HEK293 (cell line): ENCODE data around the gene EIF2A.

Experiments used
- CTCF ChIA-PET: fragments of 350-600 bp; formaldehyde crosslinking; extraction: SDS; loops from one replicate; lab custom pipeline; 2021; ENCODE audit warnings: antibody characterized with exemption; lab: Yijun Ruan, JAX
- POLR2A ChIA-PET: fragments of 300-600 bp; formaldehyde crosslinking; extraction: SDS; loops from one replicate; lab custom pipeline; 2020; ENCODE audit warnings: antibody characterized with exemption, inconsistent platforms; lab: Yijun Ruan, JAX
- H3K27ac ChIP-seq: fragments of 200-500 bp; sonication (Bioruptor generic); 2 replicates; pipeline ENCODE4 v1.5.1; 2014; ENCODE audit warnings: low read depth, low read length, control low read depth, inconsistent platforms; ENCODE audit errors: extremely low read depth
- H3K36me3 ChIP-seq, 2 experiments: fragments of 200-500 bp in 1 of 2; sonication (Bioruptor generic) in 1 of 2; 1 replicate in 1 of 2; 2 replicates in 1 of 2; pipeline ENCODE4 v1.5.1; 2014 to 2017; ENCODE audit warnings: inconsistent platforms in 2 of 2, low read length in 2 of 2; ENCODE audit not compliant: control insufficient read depth in 2 of 2, insufficient read depth in 1 of 2
- H3K4me1 ChIP-seq: fragments of 200-500 bp; sonication (Bioruptor generic); 2 replicates; pipeline ENCODE4 v1.5.1; 2014; ENCODE audit warnings: mild to moderate bottlenecking, low read length, inconsistent platforms; ENCODE audit not compliant: control insufficient read depth, insufficient read depth
- H3K4me3 ChIP-seq: 2 replicates; pipeline ENCODE4 v1.5.1; 2011; ENCODE audit warnings: low read depth, mild to moderate bottlenecking, control low read depth, low read length, moderate library complexity
- H3K9me3 ChIP-seq: fragments of 200-500 bp; sonication (Bioruptor generic); 2 replicates; pipeline ENCODE4 v1.5.1; 2014; ENCODE audit warnings: low read depth, low read length, inconsistent platforms; ENCODE audit not compliant: control insufficient read depth, insufficient read depth
- FEZF1 ChIP-seq: fragments of 450-650 bp; formaldehyde crosslinking; IDR thresholded peaks from 2 replicates; pipeline ENCODE4 v1.5.1; 2016; ENCODE audit warnings: missing biosample characterization, missing genetic modification characterization
- GLIS2 ChIP-seq: fragments of 450-650 bp; formaldehyde crosslinking; IDR thresholded peaks from 2 replicates; pipeline ENCODE4 v1.5.1; 2016; ENCODE audit warnings: missing biosample characterization, missing genetic modification characterization
- HOXA7 ChIP-seq: sonication (generic); formaldehyde crosslinking; IDR thresholded peaks from 2 replicates; pipeline ENCODE4 v1.8.1; 2022; ENCODE audit warnings: missing genetic modification reagents, borderline replicate concordance
- PRDM1 ChIP-seq: fragments of 450-650 bp; formaldehyde crosslinking; IDR thresholded peaks from 2 replicates; pipeline ENCODE4; 2016; ENCODE audit warnings: missing biosample characterization, missing genetic modification characterization
- SCRT1 ChIP-seq: fragments of 450-650 bp; formaldehyde crosslinking; IDR thresholded peaks from 2 replicates; pipeline ENCODE4 v1.5.1; 2016; ENCODE audit warnings: missing biosample characterization, missing genetic modification characterization, borderline replicate concordance
- WT1 ChIP-seq: fragments of 450-650 bp; formaldehyde crosslinking; IDR thresholded peaks from 2 replicates; pipeline ENCODE4 v1.5.1; 2016; ENCODE audit warnings: missing biosample characterization, missing genetic modification characterization
- ZBTB11 ChIP-seq: fragments of 450-650 bp; formaldehyde crosslinking; conservative IDR thresholded peaks from 2 replicates; pipeline ENCODE4 v1.5.1; 2016; ENCODE audit warnings: low read depth, missing biosample characterization, missing genetic modification characterization
- ZBTB20 ChIP-seq: fragments of 450-650 bp; formaldehyde crosslinking; IDR thresholded peaks from 2 replicates; pipeline ENCODE4 v1.5.1; 2016; ENCODE audit warnings: missing biosample characterization, missing genetic modification characterization
- ZBTB49 ChIP-seq: fragments of 450-650 bp; formaldehyde crosslinking; IDR thresholded peaks from 2 replicates; pipeline ENCODE4 v1.5.1; 2016; ENCODE audit warnings: missing biosample characterization, missing genetic modification characterization, low read depth
- ZNF239 ChIP-seq: fragments of 450-650 bp; formaldehyde crosslinking; IDR thresholded peaks from 2 replicates; pipeline ENCODE4 v1.5.1; 2016; ENCODE audit warnings: missing biosample characterization, missing genetic modification characterization
- ZNF311 ChIP-seq: fragments of 450-650 bp; formaldehyde crosslinking; IDR thresholded peaks from 2 replicates; pipeline ENCODE4 v1.5.1; 2017; ENCODE audit warnings: missing biosample characterization, missing genetic modification characterization, borderline replicate concordance
- ZNF324 ChIP-seq: fragments of 450-650 bp; formaldehyde crosslinking; IDR thresholded peaks from 2 replicates; pipeline ENCODE4 v1.5.1; 2016; ENCODE audit warnings: missing biosample characterization, missing genetic modification characterization
- ZNF335 ChIP-seq: fragments of 450-650 bp; formaldehyde crosslinking; conservative IDR thresholded peaks from 2 replicates; pipeline ENCODE4 v1.5.1; 2016; ENCODE audit warnings: missing biosample characterization, missing genetic modification characterization
- ZNF391 ChIP-seq: fragments of 450-650 bp; formaldehyde crosslinking; IDR thresholded peaks from 2 replicates; pipeline ENCODE4 v1.5.1; 2016; ENCODE audit warnings: low read depth, missing biosample characterization, missing genetic modification characterization, borderline replicate concordance
- ZNF423 ChIP-seq: fragments of 450-650 bp; formaldehyde crosslinking; IDR thresholded peaks from 2 replicates; pipeline ENCODE4 v1.5.1; 2016; ENCODE audit warnings: missing biosample characterization, missing genetic modification characterization
- ZNF449 ChIP-seq: fragments of 450-650 bp; formaldehyde crosslinking; IDR thresholded peaks from 2 replicates; pipeline ENCODE4 v1.5.1; 2017; ENCODE audit warnings: missing biosample characterization, mild to moderate bottlenecking, missing genetic modification characterization, moderate library complexity
- ZNF624 ChIP-seq: fragments of 450-650 bp; formaldehyde crosslinking; IDR thresholded peaks from 2 replicates; pipeline ENCODE4 v1.5.1; 2017; ENCODE audit warnings: missing biosample characterization, missing genetic modification characterization
- ZNF76 ChIP-seq: fragments of 450-650 bp; formaldehyde crosslinking; IDR thresholded peaks from 2 replicates; pipeline ENCODE4; 2016; ENCODE audit warnings: low read depth, missing biosample characterization, missing genetic modification characterization, borderline replicate concordance
- TF ChIP-seq, protein P1 (sequence below): fragments of 450-650 bp; formaldehyde crosslinking; IDR thresholded peaks from 2 replicates; pipeline ENCODE4 v1.5.1; 2017; ENCODE audit warnings: missing biosample characterization, missing genetic modification characterization
- TF ChIP-seq, protein P2 (sequence below): fragments of 450-650 bp; formaldehyde crosslinking; IDR thresholded peaks from 2 replicates; pipeline ENCODE4 v1.5.1; 2016; ENCODE audit warnings: missing biosample characterization, missing genetic modification characterization

The EIF2A gene

DNA sequence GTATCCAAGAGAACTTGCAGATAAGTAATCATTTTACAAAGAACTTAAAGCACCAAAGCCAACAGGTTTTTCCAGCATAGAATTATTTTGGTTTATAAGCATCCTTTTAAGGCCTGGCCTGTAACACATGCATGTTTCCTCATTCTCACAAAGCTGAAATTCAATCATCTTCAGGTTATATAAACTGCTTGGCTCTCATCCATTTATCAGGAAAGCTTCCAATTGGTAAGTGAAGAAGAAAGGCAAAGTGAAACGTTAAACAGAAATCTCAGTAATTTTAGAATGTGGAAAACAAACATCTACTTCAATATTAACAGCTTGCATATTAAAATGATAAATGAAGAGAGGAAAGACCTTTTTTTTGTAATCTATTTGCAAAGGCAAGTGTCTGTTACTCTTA lies 1.9 kb upstream of the EIF2A start:
- Histone ChIP-seq H3K9me3 (no peaks in the 10 kb centered on the region), H3K4me3 (peak overlapping the region; percentile 99), H3K4me1 (peaks cover 14% of the 10 kb centered on the region; the same call in 1 of the 2 replicates), H3K27ac (no peak overlapping the region), H3K36me3 (peaks cover 0 to 39% of the 10 kb centered on the region in 2 experiments; a peak in 1 of 3 replicates)
- POLR2A ChIA-PET: interaction anchor here (1.1 kb wide), 1 partner anchor 58 kb away, joined by 6 read pairs; the partner anchor contains the start of gene SELENOT
- CTCF ChIA-PET: no interaction called here
- TF ChIP-seq ZNF76: no peak
- TF ChIP-seq, protein P1, sequence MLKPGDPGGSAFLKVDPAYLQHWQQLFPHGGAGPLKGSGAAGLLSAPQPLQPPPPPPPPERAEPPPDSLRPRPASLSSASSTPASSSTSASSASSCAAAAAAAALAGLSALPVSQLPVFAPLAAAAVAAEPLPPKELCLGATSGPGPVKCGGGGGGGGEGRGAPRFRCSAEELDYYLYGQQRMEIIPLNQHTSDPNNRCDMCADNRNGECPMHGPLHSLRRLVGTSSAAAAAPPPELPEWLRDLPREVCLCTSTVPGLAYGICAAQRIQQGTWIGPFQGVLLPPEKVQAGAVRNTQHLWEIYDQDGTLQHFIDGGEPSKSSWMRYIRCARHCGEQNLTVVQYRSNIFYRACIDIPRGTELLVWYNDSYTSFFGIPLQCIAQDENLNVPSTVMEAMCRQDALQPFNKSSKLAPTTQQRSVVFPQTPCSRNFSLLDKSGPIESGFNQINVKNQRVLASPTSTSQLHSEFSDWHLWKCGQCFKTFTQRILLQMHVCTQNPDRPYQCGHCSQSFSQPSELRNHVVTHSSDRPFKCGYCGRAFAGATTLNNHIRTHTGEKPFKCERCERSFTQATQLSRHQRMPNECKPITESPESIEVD: peak; percentile 73

GRCh38 chr3:150545419-150546225 lies 965 bp upstream of the EIF2A start:
- ChIA-PET CTCF (no interaction called here), POLR2A (interaction anchor here (0.5 to 1.6 kb wide), 5 partner anchors 7 to 353 kb away, joined by 3 to 11 read pairs (median 4); partner anchors contain the start of genes ERICH6, SELENOT and TSC22D2)

More at GRCh38 chr3:150545419-150546225, 965 bp upstream of the EIF2A start:
- H3K4me1 ChIP-seq: peaks cover 14% of the 10 kb centered on the region; the same call in 1 of the 2 replicates
- peak overlapping the region; percentile 99 for H3K4me3 ChIP-seq
- no peaks in the 10 kb centered on the region for H3K9me3 ChIP-seq
- peaks cover 0 to 39% of the 10 kb centered on the region in 2 experiments; a peak in 1 of 3 replicates for H3K36me3 ChIP-seq
- H3K27ac ChIP-seq: peak overlapping the region; percentile 87
- TF ChIP-seq ZNF423 (tag by site-specific recombination) (0 out of 2 replicates have a peak, but pooled peaks have one; percentile 18), ZBTB20 (peak; percentile 75), GLIS2 (tag by site-specific recombination) (peak; percentile 28; the same call in 1 of the 2 replicates), PRDM1 (tag by site-specific recombination) (peak; percentile 68), ZNF391 (no peak), FEZF1 (tag by site-specific recombination) (no peak), SCRT1 (tag by site-specific recombination) (no peak), ZNF324 (tag by site-specific recombination) (no peak), ZNF335 (tag by site-specific recombination) (peak; percentile 37), WT1 (tag by site-specific recombination) (no peak), ZBTB49 (no peak), ZNF311 (tag by site-specific recombination) (no peak), ZBTB11 (tag by site-specific recombination) (no peak), ZNF624 (tag by site-specific recombination) (no peak), ZNF449 (0 out of 2 replicates have a peak, but pooled peaks have one; percentile 17), HOXA7 (CRISPR knock-in tag) (no peak), ZNF239 (no peak)
- TF ChIP-seq, protein P2, sequence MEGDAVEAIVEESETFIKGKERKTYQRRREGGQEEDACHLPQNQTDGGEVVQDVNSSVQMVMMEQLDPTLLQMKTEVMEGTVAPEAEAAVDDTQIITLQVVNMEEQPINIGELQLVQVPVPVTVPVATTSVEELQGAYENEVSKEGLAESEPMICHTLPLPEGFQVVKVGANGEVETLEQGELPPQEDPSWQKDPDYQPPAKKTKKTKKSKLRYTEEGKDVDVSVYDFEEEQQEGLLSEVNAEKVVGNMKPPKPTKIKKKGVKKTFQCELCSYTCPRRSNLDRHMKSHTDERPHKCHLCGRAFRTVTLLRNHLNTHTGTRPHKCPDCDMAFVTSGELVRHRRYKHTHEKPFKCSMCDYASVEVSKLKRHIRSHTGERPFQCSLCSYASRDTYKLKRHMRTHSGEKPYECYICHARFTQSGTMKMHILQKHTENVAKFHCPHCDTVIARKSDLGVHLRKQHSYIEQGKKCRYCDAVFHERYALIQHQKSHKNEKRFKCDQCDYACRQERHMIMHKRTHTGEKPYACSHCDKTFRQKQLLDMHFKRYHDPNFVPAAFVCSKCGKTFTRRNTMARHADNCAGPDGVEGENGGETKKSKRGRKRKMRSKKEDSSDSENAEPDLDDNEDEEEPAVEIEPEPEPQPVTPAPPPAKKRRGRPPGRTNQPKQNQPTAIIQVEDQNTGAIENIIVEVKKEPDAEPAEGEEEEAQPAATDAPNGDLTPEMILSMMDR (tag by site-specific recombination): peak; percentile 40
